Measurements from ENCODE around the gene RAB3GAP2.

- no peak for TF ChIP-seq CTCF (IDR thresholded peaks at IDR 0.05)
- no peak for TF ChIP-seq POLR2A (IDR thresholded peaks at IDR 0.05)
Measured at GRCh38 chr1:220123066-220123465, 149.2 kb downstream of the RAB3GAP2 start.

All from thyroid gland (tissue), 4 donors.